DND-41 (cell line): ENCODE data around the gene CAMK1.

Source experiments
- EZH2 ChIP-seq: IDR thresholded peaks from 3 replicates; pipeline ENCODE4 v1.6.1; 2012; ENCODE audit warnings: borderline replicate concordance, low read depth, mild to moderate bottlenecking, moderate library complexity, low read length, inconsistent platforms; ENCODE audit not compliant: severe bottlenecking
- TF ChIP-seq, protein P1 (sequence below): IDR thresholded peaks from 2 replicates; pipeline ENCODE4 v1.5.1; 2012; ENCODE audit warnings: borderline replicate concordance, low read length, moderate library complexity, mild to moderate bottlenecking; ENCODE audit not compliant: poor library complexity, severe bottlenecking; ENCODE audit errors: extremely low read depth

DNA sequence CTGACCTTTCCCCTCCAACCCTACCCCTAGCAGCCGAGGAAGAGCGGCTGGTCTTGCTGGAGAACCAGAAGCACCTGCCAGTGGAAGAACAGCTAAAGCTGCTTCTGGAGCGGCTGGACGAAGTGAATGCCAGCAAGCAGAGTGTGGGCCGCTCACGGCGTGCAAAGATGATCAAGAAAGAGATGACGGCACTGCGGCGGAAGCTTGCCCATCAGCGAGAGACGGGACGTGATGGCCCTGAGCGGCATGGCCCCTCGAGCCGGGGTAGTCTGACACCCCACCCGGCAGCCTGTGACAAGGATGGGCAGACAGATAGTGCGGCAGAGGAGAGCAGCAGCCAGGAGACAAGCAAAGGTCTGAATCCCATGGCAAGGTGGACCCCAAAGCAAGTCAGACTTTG lies 26.2 kb downstream of the CAMK1 start:
- TF ChIP-seq, protein P1, sequence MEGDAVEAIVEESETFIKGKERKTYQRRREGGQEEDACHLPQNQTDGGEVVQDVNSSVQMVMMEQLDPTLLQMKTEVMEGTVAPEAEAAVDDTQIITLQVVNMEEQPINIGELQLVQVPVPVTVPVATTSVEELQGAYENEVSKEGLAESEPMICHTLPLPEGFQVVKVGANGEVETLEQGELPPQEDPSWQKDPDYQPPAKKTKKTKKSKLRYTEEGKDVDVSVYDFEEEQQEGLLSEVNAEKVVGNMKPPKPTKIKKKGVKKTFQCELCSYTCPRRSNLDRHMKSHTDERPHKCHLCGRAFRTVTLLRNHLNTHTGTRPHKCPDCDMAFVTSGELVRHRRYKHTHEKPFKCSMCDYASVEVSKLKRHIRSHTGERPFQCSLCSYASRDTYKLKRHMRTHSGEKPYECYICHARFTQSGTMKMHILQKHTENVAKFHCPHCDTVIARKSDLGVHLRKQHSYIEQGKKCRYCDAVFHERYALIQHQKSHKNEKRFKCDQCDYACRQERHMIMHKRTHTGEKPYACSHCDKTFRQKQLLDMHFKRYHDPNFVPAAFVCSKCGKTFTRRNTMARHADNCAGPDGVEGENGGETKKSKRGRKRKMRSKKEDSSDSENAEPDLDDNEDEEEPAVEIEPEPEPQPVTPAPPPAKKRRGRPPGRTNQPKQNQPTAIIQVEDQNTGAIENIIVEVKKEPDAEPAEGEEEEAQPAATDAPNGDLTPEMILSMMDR = no peak
- no peak for TF ChIP-seq EZH2
